ENCODE measurements around the gene TSHZ2. TPM values are rescaled to one million over a fixed set of nuclear protein-coding genes. Genes with fewer than 3 reads are reported as not detected.
"Not testable (repeated sequence)": the region's sequence is repeated elsewhere in the genome, so short reads cannot be mapped to it uniquely, and the experiment has no call there.

The TSHZ2 gene
- total RNA-seq, 2 experiments from 2014 or later, result 0.13 TPM; not detected in 1

DNA sequence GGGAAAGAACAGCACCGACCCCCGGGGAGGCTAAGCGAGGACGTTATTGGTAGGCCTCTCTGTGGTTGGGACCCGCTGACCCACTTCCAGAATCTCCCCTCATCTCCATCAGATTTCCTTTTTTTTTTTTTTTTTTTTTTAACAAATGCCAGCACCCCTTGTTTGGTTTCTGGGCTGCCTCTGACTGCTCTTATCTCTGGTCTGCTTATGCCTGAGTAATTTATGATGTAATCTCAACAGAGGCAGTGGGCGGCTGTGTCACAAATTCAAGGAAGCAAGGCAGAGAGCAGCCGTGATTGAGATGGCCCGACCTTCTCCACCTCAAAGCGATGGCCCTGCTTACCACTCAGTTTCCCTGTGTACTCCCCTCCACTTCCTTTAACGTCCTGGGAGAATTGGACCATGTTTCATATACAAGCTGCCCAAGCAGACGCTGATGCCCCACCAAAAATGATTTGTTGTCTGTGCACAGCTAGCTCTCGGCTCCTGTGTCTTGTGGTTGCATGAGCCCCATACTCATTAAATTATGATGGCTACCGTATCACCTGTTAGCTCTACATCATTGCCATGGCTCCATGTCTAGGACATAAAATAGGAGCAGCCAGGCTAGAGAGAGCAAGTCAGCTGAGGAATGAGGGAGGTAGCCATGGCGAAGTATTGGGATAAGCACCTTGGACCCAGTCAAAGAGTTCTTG is 523.4 kb downstream of the TSHZ2 start:
- Mint-ChIP-seq H3K4me1 (ENCODE audit: low read depth) (no peaks in the 10 kb centered on the region), H3K36me3 (ENCODE audit: low read depth) (no peaks in the 10 kb centered on the region), H3K4me3 (no peak overlapping the region), H3K27me3 (ENCODE audit: low read depth) (no peaks in the 10 kb centered on the region), H3K27ac (no peak overlapping the region), H3K9me3 (ENCODE audit: insufficient read depth) (no peaks in the 10 kb centered on the region)
- DNase-seq, result no peak
- POLR2A ChIA-PET, result no interaction called here
- no peak for ATAC-seq
- CTCF ChIA-PET, result no interaction called here

GRCh38 chr20:53497246-53497645 is 525.1 kb downstream of the TSHZ2 start:
- CTCF ChIA-PET, result no interaction called here
- Mint-ChIP-seq H3K9me3 (ENCODE audit: insufficient read depth) (no peaks in the 10 kb centered on the region), H3K27me3 (ENCODE audit: low read depth) (no peaks in the 10 kb centered on the region), H3K36me3 (ENCODE audit: low read depth) (no peaks in the 10 kb centered on the region), H3K4me3 (no peak overlapping the region), H3K4me1 (ENCODE audit: low read depth) (no peaks in the 10 kb centered on the region), H3K27ac (no peak overlapping the region)
- POLR2A ChIA-PET, result no interaction called here
- DNase-seq (no peak), ATAC-seq (no peak)

- ATAC-seq, result no peak
- Mint-ChIP-seq H3K4me1 (ENCODE audit: low read depth) (no peaks in the 10 kb centered on the region), H3K9me3 (ENCODE audit: insufficient read depth) (peaks cover 5% of the 10 kb centered on the region), H3K27me3 (ENCODE audit: low read depth) (no peaks in the 10 kb centered on the region), H3K27ac (no peak overlapping the region), H3K4me3 (no peak overlapping the region), H3K36me3 (ENCODE audit: low read depth) (no peaks in the 10 kb centered on the region)
- DNase-seq, result no peak
- POLR2A ChIA-PET, result no interaction called here
- CTCF ChIA-PET, result no interaction called here
Measured at GRCh38 chr20:53498341-53498740, 526.2 kb downstream of the TSHZ2 start.

- no peak overlapping the region for H3K27ac Mint-ChIP-seq
- CTCF ChIA-PET, result no interaction called here
- no peak overlapping the region for H3K4me3 Mint-ChIP-seq
- no peak for ATAC-seq
- DNase-seq, result no peak
- POLR2A ChIA-PET, result no interaction called here
- H3K27me3 Mint-ChIP-seq (ENCODE audit: low read depth), result no peaks in the 10 kb centered on the region
- peaks cover 5% of the 10 kb centered on the region for H3K9me3 Mint-ChIP-seq (ENCODE audit: insufficient read depth)
- H3K36me3 Mint-ChIP-seq (ENCODE audit: low read depth), result no peaks in the 10 kb centered on the region
- no peaks in the 10 kb centered on the region for H3K4me1 Mint-ChIP-seq (ENCODE audit: low read depth)
Measured at GRCh38 chr20:53500651-53501050, 528.5 kb downstream of the TSHZ2 start.

GRCh38 chr20:53502820-53503219 is 530.7 kb downstream of the TSHZ2 start:
- H3K9me3 Mint-ChIP-seq (ENCODE audit: insufficient read depth), result peaks cover 5% of the 10 kb centered on the region
- H3K27me3 Mint-ChIP-seq (ENCODE audit: low read depth), result no peaks in the 10 kb centered on the region
- ATAC-seq, result no peak
- H3K27ac Mint-ChIP-seq, result no peak overlapping the region
- no peak for DNase-seq
- CTCF ChIA-PET, result no interaction called here
- POLR2A ChIA-PET, result interaction anchor here (0.7 kb wide), 1 partner anchor 125 kb away, joined by 3 read pairs; no protein-coding TSS in a partner anchor
- no peak overlapping the region for H3K4me3 Mint-ChIP-seq
- H3K4me1 Mint-ChIP-seq (ENCODE audit: low read depth), result no peaks in the 10 kb centered on the region
- no peaks in the 10 kb centered on the region for H3K36me3 Mint-ChIP-seq (ENCODE audit: low read depth)

GRCh38 chr20:53503517-53503919 is 531.4 kb downstream of the TSHZ2 start:
- H3K4me3 Mint-ChIP-seq, result no peak overlapping the region
- ATAC-seq (no peak), DNase-seq (no peak)
- H3K36me3 Mint-ChIP-seq (ENCODE audit: low read depth), result no peaks in the 10 kb centered on the region
- no peaks in the 10 kb centered on the region for H3K27me3 Mint-ChIP-seq (ENCODE audit: low read depth)
- no peak overlapping the region for H3K27ac Mint-ChIP-seq
- ChIA-PET POLR2A (interaction anchor here (0.7 kb wide), 1 partner anchor 126 kb away, joined by 3 read pairs; no protein-coding TSS in a partner anchor), CTCF (no interaction called here)
- no peaks in the 10 kb centered on the region for H3K4me1 Mint-ChIP-seq (ENCODE audit: low read depth)
- peaks cover 5% of the 10 kb centered on the region for H3K9me3 Mint-ChIP-seq (ENCODE audit: insufficient read depth)

DNA sequence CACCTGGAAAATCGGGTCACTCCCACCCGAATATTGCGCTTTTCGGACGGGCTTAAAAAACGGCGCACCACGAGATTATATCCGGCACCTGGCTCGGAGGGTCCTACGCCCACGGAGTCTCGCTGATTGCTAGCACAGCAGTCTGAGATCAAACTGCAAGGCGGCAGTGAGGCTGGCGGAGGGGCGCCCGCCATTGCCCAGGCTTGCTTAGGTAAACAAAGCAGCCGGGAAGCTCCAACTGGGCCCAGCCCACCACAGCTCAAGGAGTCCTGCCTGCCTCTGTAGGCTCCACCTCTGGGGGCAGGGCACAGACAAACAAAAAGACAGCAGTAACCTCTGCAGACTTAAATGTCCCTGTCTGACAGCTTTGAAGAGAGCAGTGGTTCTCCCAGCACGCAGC is 531.9 kb downstream of the TSHZ2 start:
- POLR2A ChIA-PET; H3K27me3 Mint-ChIP-seq (ENCODE audit: low read depth); H3K27ac Mint-ChIP-seq; H3K4me3 Mint-ChIP-seq; ATAC-seq; DNase-seq; H3K9me3 Mint-ChIP-seq (ENCODE audit: insufficient read depth); H3K4me1 Mint-ChIP-seq (ENCODE audit: low read depth); H3K36me3 Mint-ChIP-seq (ENCODE audit: low read depth); CTCF ChIA-PET: not testable (repeated sequence)

- Mint-ChIP-seq H3K36me3 (ENCODE audit: low read depth) (no peaks in the 10 kb centered on the region), H3K4me1 (ENCODE audit: low read depth) (no peaks in the 10 kb centered on the region), H3K4me3 (no peak overlapping the region), H3K27ac (no peak overlapping the region), H3K27me3 (ENCODE audit: low read depth) (no peaks in the 10 kb centered on the region), H3K9me3 (ENCODE audit: insufficient read depth) (no peaks in the 10 kb centered on the region)
- ChIA-PET CTCF (no interaction called here), POLR2A (no interaction called here)
- ATAC-seq, result no peak
- DNase-seq, result no peak
Measured at GRCh38 chr20:53510262-53510661, 538.1 kb downstream of the TSHZ2 start.

DNA sequence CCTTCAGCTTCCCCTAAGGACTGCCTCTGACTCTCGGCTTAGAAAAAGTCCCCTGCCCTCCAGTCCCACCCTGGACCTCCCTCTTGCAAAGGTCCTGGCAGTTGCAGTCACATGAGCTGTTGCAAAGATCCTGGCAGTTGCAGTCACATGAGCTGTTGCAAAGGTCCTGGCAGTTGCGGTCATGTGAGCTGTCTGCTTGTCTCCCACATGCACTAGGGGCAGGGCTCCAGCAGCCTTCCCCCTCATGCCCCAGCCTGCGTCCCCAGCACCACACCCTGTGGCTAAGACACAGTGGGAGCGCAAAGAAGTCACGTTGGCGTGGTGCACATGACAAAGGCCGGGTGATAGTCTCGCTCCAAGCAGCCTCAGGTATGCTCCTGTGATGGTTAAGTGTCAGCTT is 538.5 kb downstream of the TSHZ2 start:
- no peak overlapping the region for H3K27ac Mint-ChIP-seq
- H3K36me3 Mint-ChIP-seq (ENCODE audit: low read depth), result no peaks in the 10 kb centered on the region
- no peaks in the 10 kb centered on the region for H3K9me3 Mint-ChIP-seq (ENCODE audit: insufficient read depth)
- no peak for DNase-seq
- H3K4me3 Mint-ChIP-seq, result no peak overlapping the region
- H3K27me3 Mint-ChIP-seq (ENCODE audit: low read depth), result no peaks in the 10 kb centered on the region
- H3K4me1 Mint-ChIP-seq (ENCODE audit: low read depth), result no peaks in the 10 kb centered on the region
- ChIA-PET CTCF (no interaction called here), POLR2A (no interaction called here)
- no peak for ATAC-seq

- no peaks in the 10 kb centered on the region for H3K9me3 Mint-ChIP-seq (ENCODE audit: insufficient read depth)
- POLR2A ChIA-PET, result no interaction called here
- no peak for ATAC-seq
- H3K27me3 Mint-ChIP-seq (ENCODE audit: low read depth), result no peaks in the 10 kb centered on the region
- no peaks in the 10 kb centered on the region for H3K4me1 Mint-ChIP-seq (ENCODE audit: low read depth)
- H3K27ac Mint-ChIP-seq, result no peak overlapping the region
- CTCF ChIA-PET, result interaction anchor here (0.7 kb wide), 1 partner anchor 332 kb away, joined by 4 read pairs; no protein-coding TSS in a partner anchor
- DNase-seq, result no peak
- H3K4me3 Mint-ChIP-seq, result no peak overlapping the region
- no peaks in the 10 kb centered on the region for H3K36me3 Mint-ChIP-seq (ENCODE audit: low read depth)
Measured at GRCh38 chr20:53512076-53512475, 539.9 kb downstream of the TSHZ2 start.

- Mint-ChIP-seq H3K4me3 (no peak overlapping the region), H3K4me1 (ENCODE audit: low read depth) (no peaks in the 10 kb centered on the region), H3K27me3 (ENCODE audit: low read depth) (no peaks in the 10 kb centered on the region), H3K27ac (no peak overlapping the region), H3K9me3 (ENCODE audit: insufficient read depth) (no peaks in the 10 kb centered on the region), H3K36me3 (ENCODE audit: low read depth) (no peaks in the 10 kb centered on the region)
- no peak for ATAC-seq
- DNase-seq, result no peak
- CTCF ChIA-PET, result interaction anchor here (0.6 kb wide), 1 partner anchor 1661 kb away, joined by 3 read pairs; no protein-coding TSS in a partner anchor
- POLR2A ChIA-PET, result no interaction called here
Measured at GRCh38 chr20:53513168-53513488, 541.0 kb downstream of the TSHZ2 start.

GRCh38 chr20:53513489-53514298 is 541.5 kb downstream of the TSHZ2 start:
- Mint-ChIP-seq H3K27ac (no peak overlapping the region), H3K4me1 (ENCODE audit: low read depth) (no peaks in the 10 kb centered on the region), H3K9me3 (ENCODE audit: insufficient read depth) (no peaks in the 10 kb centered on the region), H3K4me3 (no peak overlapping the region), H3K27me3 (ENCODE audit: low read depth) (no peaks in the 10 kb centered on the region), H3K36me3 (ENCODE audit: low read depth) (no peaks in the 10 kb centered on the region)
- POLR2A ChIA-PET, result no interaction called here
- no peak for DNase-seq
- CTCF ChIA-PET, result interaction anchor here (0.6 kb wide), 1 partner anchor 1662 kb away, joined by 3 read pairs; no protein-coding TSS in a partner anchor
- no peak for ATAC-seq

All from activated CD8-positive, alpha-beta T cell treated with anti-CD3 and anti-CD28 coated beads, Interleukin-2, amount 10 ng/mL, durations not matched to agents 7 days and 5 days (primary cell).